AG09319 (cell line): ENCODE measurements around the gene CYP27A1.

Experiments used
- DNase-seq: peaks from one replicate; pipeline ENCODE4 v3.0.0-alpha.2; 2010; ENCODE audit warnings: low read depth; ENCODE audit errors: extremely low read depth
- TF ChIP-seq, protein P1 (sequence below): IDR thresholded peaks from 2 replicates; pipeline ENCODE4 v1.5.1; 2011; ENCODE audit warnings: low read depth, mild to moderate bottlenecking, inconsistent platforms, low read length, moderate library complexity

Gene CYP27A1

DNA sequence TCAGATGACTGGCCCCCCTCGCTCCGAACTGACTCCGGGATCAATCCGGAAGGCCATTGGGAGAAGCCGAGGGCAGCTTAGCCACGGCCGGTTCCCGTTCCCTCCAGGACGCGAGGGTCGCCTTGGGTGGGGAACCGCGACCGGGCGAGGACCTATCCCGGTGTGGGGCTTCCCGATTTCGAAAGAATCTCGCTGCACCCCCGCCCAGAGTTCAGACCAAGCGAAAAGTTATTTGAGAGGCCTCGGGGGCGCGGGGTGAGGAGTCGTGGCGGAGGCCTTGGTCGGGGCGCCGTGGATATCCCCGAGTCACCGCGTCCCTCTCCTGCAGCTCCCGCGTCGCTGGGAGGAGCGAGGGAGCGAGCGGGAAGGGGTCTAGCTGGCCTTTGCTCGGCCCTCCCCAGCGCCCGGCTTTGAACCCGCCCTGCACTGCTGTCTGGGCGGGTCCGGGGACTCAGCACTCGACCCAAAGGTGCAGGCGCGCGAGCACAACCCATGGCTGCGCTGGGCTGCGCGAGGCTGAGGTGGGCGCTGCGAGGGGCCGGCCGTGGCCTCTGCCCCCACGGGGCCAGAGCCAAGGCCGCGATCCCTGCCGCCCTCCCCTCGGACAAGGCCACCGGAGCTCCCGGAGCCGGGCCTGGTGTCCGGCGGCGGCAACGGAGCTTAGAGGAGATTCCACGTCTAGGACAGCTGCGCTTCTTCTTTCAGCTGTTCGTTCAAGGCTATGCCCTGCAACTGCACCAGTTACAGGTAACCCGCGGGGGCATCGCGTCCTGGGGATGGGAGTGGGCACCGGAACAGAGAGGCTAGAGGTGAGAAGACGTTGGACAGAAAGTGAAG lies at the start of gene CYP27A1:
CYP27A1 (plus strand) TSS at position 457 of the 837 bp plus-strand sequence; CDS start at position 493, 36 bp downstream.
- TF ChIP-seq, protein P1, sequence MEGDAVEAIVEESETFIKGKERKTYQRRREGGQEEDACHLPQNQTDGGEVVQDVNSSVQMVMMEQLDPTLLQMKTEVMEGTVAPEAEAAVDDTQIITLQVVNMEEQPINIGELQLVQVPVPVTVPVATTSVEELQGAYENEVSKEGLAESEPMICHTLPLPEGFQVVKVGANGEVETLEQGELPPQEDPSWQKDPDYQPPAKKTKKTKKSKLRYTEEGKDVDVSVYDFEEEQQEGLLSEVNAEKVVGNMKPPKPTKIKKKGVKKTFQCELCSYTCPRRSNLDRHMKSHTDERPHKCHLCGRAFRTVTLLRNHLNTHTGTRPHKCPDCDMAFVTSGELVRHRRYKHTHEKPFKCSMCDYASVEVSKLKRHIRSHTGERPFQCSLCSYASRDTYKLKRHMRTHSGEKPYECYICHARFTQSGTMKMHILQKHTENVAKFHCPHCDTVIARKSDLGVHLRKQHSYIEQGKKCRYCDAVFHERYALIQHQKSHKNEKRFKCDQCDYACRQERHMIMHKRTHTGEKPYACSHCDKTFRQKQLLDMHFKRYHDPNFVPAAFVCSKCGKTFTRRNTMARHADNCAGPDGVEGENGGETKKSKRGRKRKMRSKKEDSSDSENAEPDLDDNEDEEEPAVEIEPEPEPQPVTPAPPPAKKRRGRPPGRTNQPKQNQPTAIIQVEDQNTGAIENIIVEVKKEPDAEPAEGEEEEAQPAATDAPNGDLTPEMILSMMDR: no peak
- no peak for DNase-seq

DNA sequence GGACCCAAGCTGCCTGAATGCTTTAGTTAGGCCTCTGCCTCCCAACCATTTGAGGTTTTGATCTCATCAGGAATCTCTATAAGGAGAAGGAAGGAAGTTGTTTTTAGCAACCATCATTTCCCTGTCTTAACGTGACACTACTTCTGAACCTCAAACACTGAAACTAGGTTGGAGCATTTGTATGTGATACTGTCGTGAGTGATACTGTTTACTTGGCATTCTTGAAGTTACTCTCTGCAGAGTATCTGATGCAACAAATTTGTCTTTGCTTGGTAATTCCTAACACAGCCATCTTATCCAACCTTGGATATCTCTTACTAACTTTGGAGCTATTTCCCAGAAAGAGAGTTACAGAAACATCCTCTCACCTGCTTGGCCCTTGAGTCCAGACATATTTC lies 49.2 kb upstream of the CYP27A1 start:
- DNase-seq: no peak

DNA sequence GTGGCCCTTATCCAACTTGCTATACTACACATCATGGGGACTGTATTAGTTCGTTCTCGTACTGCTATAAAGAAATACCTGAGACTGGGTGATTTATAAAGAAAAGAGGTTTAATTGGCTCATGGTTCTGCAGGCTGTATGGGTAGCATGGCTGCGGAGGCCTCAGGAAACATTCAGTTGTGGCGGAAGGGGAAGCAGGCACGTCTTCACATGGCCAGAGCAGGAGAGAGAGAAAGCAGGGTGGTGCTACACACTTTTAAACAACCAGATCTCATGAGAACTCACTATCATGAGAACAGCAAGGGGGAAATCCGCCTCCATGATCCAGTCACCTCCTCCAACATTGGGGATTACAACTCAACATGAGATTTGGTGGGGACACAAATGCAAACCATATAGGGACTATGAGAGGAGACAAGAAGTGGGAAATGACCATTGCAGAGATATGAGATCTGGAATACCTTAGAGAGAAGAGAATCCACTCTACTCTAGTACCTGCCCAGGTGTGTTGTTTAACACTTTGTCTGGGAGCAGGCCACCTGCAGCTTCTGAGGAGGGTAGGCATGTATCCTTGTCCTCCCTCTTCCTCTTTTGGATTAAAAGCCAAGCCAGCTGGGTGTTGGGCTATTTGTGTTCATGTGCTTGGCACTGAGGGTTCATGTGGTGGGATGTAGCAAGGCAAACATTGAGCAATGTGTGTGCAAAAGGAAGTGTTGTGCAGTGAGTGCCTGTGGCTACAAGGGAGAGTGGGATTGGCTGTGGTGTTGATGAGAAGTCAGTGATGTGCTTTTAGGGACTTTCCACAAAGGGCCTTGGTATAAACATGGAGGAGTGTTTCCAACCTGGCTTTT lies 48.6 kb upstream of the CYP27A1 start:
- no peak for DNase-seq
- TF ChIP-seq, protein P1: no peak

More for the DNA sequence above, 49.2 kb upstream of the CYP27A1 start:
- TF ChIP-seq, protein P1: no peak

DNA sequence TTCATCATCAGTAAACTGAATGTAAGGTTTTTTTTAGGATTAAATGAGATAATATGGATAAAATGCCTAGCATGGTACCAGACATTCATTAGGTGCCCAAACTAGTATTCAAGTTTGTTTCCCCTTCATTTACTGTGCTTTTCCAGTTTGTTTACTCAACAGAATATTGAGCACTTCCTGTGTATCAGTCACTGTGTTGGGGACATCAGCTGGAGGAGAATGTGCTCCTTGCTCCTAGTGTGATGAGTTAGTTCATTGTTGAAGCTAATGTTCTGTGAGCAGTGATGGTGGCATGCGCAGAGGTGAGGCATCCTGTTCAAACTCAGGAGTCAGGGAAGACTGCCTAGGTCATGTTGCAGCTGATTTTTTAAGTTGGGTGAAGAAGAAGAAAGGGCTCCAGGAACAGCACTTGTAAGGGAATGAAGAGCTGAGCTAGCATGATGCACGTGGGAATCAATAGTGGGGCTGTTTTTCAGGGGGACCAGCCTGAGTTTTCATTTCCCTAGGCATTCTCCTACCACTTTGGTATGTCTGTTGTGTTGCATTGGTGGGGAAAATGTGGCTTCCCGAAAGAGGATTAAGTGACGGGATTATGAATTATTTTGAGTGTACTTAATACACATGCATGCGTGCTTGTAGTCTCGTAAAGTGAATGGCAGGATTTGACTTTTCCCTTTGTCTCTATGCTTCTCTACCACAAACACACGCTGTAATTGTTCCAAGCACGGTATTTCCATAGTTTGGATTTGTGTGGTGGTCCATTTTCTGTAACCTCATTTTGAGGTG lies 47.6 kb upstream of the CYP27A1 start:
- DNase-seq: no peak
- TF ChIP-seq, protein P1: no peak

DNA sequence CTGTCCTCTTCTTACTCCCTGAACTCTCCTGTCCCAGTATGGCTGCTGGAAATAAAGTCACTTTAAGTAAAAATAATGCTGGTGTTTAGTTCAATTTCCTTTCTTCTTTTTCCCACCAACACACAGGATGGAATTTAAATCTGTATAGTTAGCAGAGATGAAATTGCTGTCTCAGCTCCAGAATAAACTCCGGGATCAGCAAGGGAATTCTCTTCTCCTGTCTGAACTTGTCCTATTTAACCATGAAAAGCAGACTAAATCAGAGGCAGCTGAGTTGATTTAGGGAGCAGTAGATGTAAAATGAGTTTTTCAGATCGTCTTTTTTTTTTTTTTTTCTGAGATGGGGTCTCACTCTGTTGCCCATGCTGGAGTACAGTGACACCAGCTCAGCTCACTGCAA lies 45.4 kb upstream of the CYP27A1 start:
- no peak for DNase-seq

DNA sequence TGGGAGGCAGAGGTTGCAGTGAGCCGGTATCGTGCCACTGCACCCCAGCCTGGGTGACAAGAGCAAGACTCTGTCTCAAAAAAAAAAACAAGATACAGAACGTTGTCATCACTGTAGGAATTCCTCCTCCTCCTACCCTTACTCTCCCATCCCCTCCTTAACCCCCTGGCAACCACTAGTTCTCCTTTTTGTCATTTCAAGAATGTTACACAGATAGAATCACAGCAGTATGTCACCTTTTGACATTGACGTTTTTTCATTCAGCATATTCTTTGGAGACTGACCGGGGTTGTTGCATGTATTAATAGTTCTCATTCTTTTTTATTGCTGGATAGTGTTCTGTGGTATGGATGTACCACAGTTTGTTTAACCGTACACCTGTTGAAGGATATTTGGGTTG lies 38.9 kb upstream of the CYP27A1 start:
- no peak for DNase-seq
- TF ChIP-seq, protein P1: no peak

More for the DNA sequence above, 45.4 kb upstream of the CYP27A1 start:
- TF ChIP-seq, protein P1: no peak
